ENCODE results near the gene APOE. TPM values are rescaled to one million over a fixed set of nuclear protein-coding genes. Genes with fewer than 3 reads are reported as not detected.
A peak's percentile ranks its signal among the peaks of the same experiment; 100 is the strongest.
"Not testable (repeated sequence)": the region's sequence is repeated elsewhere in the genome, so short reads cannot be mapped to it uniquely, and the experiment has no call there.

Gene APOE
- total RNA-seq: 14.0 and 19.2 TPM in 2 replicates

DNA sequence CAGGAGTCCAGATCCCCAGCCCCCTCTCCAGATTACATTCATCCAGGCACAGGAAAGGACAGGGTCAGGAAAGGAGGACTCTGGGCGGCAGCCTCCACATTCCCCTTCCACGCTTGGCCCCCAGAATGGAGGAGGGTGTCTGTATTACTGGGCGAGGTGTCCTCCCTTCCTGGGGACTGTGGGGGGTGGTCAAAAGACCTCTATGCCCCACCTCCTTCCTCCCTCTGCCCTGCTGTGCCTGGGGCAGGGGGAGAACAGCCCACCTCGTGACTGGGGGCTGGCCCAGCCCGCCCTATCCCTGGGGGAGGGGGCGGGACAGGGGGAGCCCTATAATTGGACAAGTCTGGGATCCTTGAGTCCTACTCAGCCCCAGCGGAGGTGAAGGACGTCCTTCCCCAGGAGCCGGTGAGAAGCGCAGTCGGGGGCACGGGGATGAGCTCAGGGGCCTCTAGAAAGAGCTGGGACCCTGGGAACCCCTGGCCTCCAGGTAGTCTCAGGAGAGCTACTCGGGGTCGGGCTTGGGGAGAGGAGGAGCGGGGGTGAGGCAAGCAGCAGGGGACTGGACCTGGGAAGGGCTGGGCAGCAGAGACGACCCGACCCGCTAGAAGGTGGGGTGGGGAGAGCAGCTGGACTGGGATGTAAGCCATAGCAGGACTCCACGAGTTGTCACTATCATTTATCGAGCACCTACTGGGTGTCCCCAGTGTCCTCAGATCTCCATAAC is at the start of gene APOE:
Gene APOE, plus strand, starts transcription at position 360 of the 724 bp plus-strand sequence. CDS start 829 bp downstream, outside the sequence.
- DNase-seq (ENCODE audit: low read depth) (no peak), FAIRE-seq (no peak)
- H3K4me3 ChIP-seq (ENCODE audit: low read depth, low read length): peak within 1 kb of the TSS; percentile 26
- TF ChIP-seq, protein P1, sequence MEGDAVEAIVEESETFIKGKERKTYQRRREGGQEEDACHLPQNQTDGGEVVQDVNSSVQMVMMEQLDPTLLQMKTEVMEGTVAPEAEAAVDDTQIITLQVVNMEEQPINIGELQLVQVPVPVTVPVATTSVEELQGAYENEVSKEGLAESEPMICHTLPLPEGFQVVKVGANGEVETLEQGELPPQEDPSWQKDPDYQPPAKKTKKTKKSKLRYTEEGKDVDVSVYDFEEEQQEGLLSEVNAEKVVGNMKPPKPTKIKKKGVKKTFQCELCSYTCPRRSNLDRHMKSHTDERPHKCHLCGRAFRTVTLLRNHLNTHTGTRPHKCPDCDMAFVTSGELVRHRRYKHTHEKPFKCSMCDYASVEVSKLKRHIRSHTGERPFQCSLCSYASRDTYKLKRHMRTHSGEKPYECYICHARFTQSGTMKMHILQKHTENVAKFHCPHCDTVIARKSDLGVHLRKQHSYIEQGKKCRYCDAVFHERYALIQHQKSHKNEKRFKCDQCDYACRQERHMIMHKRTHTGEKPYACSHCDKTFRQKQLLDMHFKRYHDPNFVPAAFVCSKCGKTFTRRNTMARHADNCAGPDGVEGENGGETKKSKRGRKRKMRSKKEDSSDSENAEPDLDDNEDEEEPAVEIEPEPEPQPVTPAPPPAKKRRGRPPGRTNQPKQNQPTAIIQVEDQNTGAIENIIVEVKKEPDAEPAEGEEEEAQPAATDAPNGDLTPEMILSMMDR (IDR thresholded peaks at IDR 0.05; ENCODE audit: insufficient read depth, low read length, severe bottlenecking): no peak
- no peaks in the 10 kb centered on the region for H3K27me3 ChIP-seq (ENCODE audit: control insufficient read depth, insufficient read depth, low read length)
- peaks cover 11% of the 10 kb centered on the region for H3K36me3 ChIP-seq (ENCODE audit: control insufficient read depth, insufficient read depth, low read length)

DNA sequence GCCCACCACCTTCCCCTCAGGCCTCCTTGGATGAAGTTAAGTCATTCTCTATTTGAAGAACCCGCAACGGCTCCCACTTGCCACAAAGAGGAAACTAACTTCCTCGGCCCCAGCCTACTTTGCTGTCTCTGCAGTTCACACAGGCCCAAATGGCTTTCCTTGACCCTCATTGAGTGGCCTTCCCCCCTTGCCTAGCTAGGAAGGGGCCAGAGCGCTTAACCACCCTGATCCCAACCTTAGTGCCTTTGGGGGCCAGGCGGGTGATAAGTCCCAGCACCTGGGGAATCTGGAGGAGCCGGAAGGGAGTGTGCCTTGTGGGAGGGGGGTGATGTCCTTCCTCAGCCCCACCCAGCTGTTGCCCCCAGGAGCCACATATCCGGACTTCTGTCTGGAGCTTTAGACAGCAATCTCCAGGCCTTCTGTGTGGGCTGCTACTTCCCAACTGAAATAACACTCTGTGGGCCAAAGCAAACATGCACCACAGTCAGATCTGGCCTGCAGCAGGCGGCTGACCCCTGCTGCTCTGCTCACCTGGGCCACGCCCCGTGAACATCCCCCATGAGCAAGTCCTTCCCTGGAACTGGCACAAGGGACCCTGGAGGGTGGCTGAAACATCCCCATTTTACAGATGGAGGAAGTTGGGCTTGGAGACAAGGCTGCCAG is 49.0 kb upstream of the APOE start:
- DNase-seq (ENCODE audit: low read depth): no peak
- no peak for FAIRE-seq
- H3K36me3 ChIP-seq (ENCODE audit: control insufficient read depth, insufficient read depth, low read length): no peaks in the 10 kb centered on the region
- no peak overlapping the region for H3K4me3 ChIP-seq (ENCODE audit: low read depth, low read length)
- no peaks in the 10 kb centered on the region for H3K27me3 ChIP-seq (ENCODE audit: control insufficient read depth, insufficient read depth, low read length)
- TF ChIP-seq, protein P1 (IDR thresholded peaks at IDR 0.05; ENCODE audit: insufficient read depth, low read length, severe bottlenecking): no peak

DNA sequence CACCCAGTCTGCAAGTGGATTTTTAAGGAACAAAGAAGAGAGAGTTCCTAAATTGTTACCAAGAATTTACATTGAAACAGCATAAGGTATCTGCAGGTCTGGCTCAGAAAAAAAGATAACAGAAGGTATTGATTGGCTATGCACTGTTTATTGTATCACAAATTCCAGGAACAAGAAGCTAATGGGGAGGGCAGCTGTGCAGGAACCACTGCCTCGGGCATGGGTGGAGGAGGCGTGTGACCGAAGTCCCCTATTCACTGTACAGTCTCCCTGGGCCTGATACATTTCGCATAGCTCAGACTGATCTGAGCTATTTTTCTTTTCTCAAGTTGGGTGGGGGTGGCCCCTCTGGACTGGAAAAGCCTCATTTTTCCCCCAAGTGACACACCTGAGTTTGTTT is 47.8 kb upstream of the APOE start:
- no peak for DNase-seq (ENCODE audit: low read depth)
- no peak for FAIRE-seq
- TF ChIP-seq, protein P1 (IDR thresholded peaks at IDR 0.05; ENCODE audit: insufficient read depth, low read length, severe bottlenecking): no peak
- H3K36me3 ChIP-seq (ENCODE audit: control insufficient read depth, insufficient read depth, low read length): no peaks in the 10 kb centered on the region
- H3K27me3 ChIP-seq (ENCODE audit: control insufficient read depth, insufficient read depth, low read length): no peaks in the 10 kb centered on the region
- no peak overlapping the region for H3K4me3 ChIP-seq (ENCODE audit: low read depth, low read length)

DNA sequence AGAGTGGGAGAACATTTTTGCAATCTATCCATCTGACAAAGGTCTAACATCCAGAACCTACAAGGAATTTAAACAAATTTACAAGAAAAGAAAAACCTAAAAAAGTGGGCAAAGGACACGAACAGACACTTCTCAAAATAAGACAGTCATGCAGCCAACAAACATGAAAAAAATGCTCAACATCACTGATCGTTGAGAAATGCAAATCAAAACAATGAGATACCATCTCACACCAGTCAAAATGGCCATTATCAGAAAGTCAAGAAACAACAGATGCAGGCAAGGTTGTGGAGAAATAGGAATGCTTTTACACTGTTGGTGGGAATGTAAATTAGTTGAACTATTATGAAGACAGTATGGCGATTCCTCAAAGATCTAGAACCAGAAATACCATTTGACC is 44.0 kb upstream of the APOE start:
- not testable (repeated sequence) for DNase-seq (ENCODE audit: low read depth); FAIRE-seq; H3K4me3 ChIP-seq (ENCODE audit: low read depth, low read length); H3K27me3 ChIP-seq (ENCODE audit: control insufficient read depth, insufficient read depth, low read length); H3K36me3 ChIP-seq (ENCODE audit: control insufficient read depth, insufficient read depth, low read length)

- H3K36me3 ChIP-seq (ENCODE audit: control insufficient read depth, insufficient read depth, low read length): peaks cover 14% of the 10 kb centered on the region
- H3K27me3 ChIP-seq (ENCODE audit: control insufficient read depth, insufficient read depth, low read length): no peaks in the 10 kb centered on the region
- TF ChIP-seq, protein P1 (IDR thresholded peaks at IDR 0.05; ENCODE audit: insufficient read depth, low read length, severe bottlenecking): no peak
- DNase-seq (ENCODE audit: low read depth) (no peak), FAIRE-seq (no peak)
- H3K4me3 ChIP-seq (ENCODE audit: low read depth, low read length): no peak overlapping the region
Observed at GRCh38 chr19:44863990-44864389, 41.6 kb upstream of the APOE start.

GRCh38 chr19:44865196-44865767 is 40.3 kb upstream of the APOE start:
- H3K36me3 ChIP-seq (ENCODE audit: control insufficient read depth, insufficient read depth, low read length): peaks cover 14% of the 10 kb centered on the region
- FAIRE-seq: no peak
- no peak overlapping the region for H3K4me3 ChIP-seq (ENCODE audit: low read depth, low read length)
- no peak for DNase-seq (ENCODE audit: low read depth)
- H3K27me3 ChIP-seq (ENCODE audit: control insufficient read depth, insufficient read depth, low read length): no peaks in the 10 kb centered on the region
- TF ChIP-seq, protein P1 (IDR thresholded peaks at IDR 0.05; ENCODE audit: insufficient read depth, low read length, severe bottlenecking): no peak
